DLD1 (cell line): Measurements from ENCODE around the gene CAPZB.

Source experiments
- in situ Hi-C: cut with HindIII; loops from 2 replicates; pipeline ENCODE4 v1.10.0; 2017; ENCODE audit warnings: low sequenced_read_pairs

CAPZB gene

GRCh38 chr1:19322481-19322880, 162.9 kb downstream of the CAPZB start:
- in situ Hi-C loops = no loop called here

- in situ Hi-C loops = no loop called here
Observed at GRCh38 chr1:19321071-19321470, 164.3 kb downstream of the CAPZB start.

DNA sequence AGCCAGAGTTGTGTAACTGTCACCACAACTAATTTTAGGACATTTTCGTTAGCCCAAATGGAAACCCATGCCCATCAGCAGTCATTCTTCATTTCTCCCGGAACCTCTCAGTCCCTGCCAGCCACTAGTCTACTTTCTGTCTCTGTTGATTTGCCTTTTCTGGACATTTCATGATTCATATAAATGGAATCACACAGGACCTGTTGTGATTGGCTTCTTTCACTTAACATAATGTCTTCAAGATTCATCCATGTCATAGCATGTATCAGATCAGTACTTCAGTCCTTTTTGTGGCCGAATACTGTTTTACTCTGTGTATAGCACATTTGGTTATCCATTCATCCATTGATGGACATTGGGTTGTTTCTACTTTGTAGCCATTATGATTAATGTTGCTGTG, 166.1 kb downstream of the CAPZB start:
- in situ Hi-C loops = no loop called here

GRCh38 chr1:19317126-19317910, 168.0 kb downstream of the CAPZB start:
- in situ Hi-C loops = no loop called here

DNA sequence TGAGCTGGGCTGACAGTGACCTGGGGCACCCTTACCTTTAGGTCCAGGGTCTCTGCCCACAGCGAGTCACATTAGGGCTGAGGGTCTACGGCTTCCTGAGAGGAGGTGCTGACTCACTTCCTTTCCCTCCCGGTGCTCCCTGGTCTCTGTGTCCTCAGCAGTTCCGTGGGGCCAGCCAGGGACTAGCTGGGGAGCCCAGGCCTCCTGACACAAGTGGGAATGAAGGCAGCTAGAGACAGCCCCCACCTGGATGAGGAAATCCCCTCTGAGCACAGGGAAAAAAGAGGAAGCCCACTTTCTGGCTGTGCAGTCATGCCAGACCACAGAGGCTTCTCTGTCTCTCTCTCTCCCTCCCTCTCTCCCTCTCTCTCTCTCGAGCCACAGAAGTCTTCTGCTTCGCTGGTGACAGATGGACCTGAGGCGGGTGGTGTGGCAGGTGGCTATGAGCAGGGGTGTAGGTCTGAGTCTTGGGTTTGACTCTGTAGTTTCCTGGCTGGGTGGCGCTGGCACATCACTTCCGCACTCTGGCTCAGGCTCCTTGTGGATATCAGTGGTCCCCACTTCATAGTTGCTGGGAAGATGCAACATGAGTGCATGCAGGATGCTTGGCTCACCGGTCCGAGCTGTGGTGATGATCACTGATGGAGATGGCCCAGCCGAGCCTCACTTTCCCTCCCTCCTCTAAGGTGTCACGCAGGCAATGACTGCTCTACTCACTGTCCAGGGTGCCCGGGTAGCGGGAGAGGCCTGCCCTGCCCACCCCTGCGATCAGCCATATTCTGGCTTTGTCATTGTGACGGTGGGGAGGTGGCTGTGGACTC, 169.8 kb downstream of the CAPZB start:
- in situ Hi-C loops = no loop called here

DNA sequence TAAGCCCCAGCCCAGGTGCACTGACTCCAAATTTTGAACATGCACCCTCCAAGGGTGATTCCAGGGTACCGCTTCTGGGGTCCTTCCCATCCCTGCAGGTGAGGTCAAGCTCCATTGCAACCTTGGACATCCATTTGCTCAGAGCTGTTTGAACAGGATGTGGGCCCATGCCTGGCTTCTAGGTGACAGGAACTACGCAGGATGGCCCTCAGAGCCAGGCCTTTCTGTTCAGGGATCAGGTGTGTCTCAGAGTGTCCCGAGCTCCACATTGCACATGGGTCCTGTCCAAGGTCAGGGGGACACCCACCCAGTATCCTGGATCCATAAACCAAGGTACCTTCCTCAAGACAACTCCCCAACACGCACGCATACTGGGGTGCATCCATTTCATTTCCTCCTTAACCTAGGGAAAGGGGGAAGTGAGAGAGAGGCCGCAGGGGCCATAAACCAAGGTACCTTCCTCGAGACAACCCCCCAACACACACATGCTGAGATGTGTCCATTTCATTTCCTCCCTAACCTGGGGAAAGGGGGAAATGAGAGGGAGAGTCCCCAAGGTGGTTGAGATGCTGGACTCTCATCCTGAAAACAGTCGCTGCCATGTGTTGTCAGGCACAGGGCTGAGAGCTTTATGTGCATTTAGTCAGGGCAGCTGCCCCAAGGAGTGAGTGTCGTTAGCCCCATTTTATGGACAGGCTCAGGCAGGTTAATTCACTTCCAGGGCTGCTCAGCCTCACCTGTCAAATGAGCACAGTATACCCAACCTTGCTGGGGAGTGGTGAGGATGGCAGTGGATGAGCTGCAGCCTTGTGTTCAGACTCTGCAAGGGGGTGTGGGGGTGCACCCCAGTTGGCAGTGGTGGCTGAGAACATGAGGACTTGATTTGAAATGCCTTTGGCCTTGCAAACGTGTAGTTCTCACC, 171.1 kb downstream of the CAPZB start:
- in situ Hi-C loops = no loop called here

DNA sequence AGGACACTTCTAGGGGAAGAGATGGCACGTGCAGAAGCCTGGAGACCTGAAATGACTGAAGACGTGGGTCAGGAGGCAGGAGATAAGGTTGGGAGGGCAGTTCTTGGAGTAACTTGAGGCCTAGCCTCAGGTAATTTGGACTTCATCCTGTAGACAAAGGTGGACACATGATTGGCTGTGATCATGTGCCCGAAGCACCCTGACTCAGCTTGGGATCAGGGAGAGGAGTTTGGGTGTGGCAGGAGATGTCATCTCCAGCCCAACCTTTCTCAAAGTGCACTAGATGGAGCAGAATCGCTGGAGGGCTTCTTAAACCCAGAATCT, 171.7 kb downstream of the CAPZB start:
- in situ Hi-C loops = no loop called here

GRCh38 chr1:19312782-19313635, 172.3 kb downstream of the CAPZB start:
- in situ Hi-C loops = no loop called here

GRCh38 chr1:19311931-19312781, 173.2 kb downstream of the CAPZB start, which contains the start of the genes AKR7A2 and SLC66A1:
Gene AKR7A2 (minus strand): TSS chr1:19312144. CDS start chr1:19312124, 20 bp downstream.
Gene SLC66A1 (plus strand): TSS chr1:19312326. CDS start chr1:19317678, 5,352 bp downstream.
- in situ Hi-C loops = no loop called here

- in situ Hi-C loops = no loop called here
Observed at GRCh38 chr1:19311503-19311930, 173.8 kb downstream of the CAPZB start.

DNA sequence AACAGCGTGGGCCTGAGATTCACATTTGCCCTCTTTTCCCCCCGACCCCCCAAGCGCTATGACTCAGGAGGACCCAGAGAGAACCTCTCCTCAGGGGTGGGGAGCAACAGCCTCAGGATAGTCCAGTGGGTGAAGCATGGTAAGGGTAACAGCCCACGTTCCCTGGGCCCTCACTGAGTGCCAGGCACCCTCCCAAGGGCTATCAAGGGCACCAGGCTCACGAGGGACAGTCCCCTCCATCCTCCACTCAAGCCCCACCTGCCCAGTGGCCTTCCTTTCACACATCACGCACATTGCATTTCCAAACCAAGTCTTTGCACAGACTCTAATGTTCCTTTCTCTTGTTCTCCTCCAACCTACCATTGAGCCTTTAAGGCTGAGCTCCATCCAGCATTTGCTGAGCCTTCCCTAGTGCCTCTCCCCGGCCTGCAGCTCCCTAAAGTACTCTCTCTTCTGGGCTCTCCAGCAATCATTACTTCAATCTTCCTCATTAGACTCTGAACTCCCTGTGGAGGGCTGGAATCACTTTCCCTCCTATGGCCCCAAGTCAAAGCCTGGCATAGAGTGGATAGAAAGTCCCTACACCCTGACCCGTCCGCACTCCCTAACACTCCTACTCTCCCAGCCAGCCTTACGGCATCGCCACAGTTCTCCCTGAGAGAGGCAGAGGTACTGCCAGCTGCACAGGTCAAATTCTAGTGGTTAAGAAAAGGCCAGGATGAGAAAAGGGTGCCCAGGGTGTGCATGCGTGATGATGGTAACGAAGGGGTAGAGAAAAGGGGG, 174.4 kb downstream of the CAPZB start:
- in situ Hi-C loops = no loop called here

DNA sequence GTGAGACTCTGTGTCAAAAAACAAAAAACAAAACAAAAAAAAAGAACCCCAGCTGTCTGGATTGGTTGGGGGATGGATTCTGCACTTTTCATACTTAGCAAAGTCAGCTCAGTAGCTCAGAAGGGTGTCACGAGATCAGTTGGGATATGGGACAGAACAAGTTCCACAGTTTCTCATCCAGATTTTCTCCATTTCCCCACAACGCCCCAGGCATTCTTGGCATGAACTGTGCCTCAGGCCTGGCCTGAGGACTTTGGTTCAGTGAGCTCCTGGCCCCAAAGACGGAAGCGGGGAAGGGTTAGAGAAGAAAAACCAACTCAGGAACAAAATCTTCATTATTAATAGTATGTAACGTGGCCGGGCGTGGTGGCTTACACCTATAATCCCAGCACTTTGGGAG, 175.3 kb downstream of the CAPZB start:
- in situ Hi-C loops = no loop called here

- in situ Hi-C loops = no loop called here
Observed at GRCh38 chr1:19309123-19309813, 176.1 kb downstream of the CAPZB start.

DNA sequence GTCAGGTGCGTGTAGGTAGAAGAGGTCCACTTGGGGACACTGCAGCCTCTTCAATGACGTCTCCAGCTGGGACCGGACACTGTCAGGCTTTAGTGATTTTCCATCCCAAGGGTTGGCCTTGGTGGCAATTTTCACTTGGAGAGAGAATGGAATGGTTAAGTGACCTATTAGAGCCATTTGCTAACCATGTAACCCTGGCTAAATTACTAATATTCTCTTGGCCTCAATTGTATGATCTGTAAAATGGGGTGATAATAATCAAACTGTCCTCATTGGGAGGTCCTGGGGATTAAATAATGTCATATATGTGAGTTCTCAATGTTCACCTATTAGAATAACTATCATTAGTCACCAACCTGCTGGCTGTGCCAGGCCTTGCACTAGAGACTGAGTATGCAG, 176.8 kb downstream of the CAPZB start:
- in situ Hi-C loops = no loop called here

DNA sequence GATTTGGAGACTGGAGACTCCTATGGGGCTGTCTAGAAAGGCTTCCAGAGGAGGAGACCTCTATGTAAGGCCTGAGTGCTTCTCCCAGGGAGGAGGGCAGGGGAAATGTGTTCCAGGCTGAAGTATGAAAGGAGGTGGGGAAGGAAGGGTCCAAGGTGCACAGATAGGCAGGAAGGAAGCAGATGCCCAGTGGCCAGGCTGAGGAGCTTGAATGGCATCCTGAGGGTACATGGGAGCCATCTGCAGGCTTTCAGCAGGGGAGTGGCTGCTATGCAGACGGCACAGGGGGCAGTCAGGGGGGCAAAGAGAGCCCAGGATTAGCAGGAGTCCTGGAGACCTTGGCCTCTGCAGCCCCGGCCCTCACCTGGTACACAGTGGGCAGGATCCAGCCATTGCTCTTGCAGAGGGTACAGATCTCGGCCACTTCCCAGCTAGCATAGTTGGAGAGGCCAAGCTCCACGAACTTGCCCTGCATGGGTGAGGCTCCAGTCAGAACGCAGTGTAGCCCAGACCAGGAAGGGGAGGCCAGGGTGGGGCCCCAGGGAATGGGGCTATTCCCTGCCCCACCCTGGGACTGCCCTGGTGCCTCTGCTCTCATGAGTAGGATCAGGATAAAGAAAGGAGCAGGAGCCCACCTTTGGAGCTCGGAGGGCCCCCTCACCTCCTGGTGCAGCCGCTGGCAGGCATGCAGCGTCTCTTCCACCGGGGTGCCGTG, 177.4 kb downstream of the CAPZB start:
- in situ Hi-C loops = no loop called here

- in situ Hi-C loops = no loop called here
Observed at GRCh38 chr1:19306941-19307340, 178.4 kb downstream of the CAPZB start.

GRCh38 chr1:19305880-19306279, 179.5 kb downstream of the CAPZB start:
- in situ Hi-C loops = no loop called here
